ENCODE results near the gene SIDT1.

SIDT1 gene

DNA sequence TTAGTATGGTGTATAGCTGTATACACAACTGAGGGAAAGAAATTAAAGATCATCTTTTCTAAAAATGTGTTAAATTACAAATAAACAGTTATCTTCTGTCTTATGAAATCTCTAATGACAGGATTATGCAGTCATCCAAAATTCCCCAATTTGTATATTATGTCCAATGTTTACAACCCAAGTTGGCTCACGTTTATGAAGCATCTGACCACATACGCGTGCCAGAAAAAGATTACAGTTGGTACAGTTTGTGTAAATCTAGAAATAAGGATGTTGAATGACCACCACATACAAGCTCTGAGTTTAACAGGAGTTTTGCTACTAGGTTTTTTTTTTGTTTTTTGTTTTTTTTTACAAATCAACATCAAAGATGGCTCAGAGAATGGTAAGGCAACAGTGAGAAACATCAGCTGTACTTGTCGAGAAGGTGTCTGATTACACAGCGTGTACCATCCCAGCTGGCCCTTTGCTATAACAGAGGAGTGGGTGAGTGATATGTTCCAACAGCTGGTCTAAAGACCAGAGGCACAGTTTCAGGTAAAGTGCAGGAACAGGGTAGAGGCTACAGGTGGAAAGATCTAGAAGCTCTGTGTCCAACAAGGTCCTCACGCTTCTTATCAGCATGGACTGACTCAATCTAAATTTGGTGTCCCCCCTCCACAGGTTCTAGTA lies 117.0 kb downstream of the SIDT1 start:
- TF ChIP-seq ZBTB7A (IDR thresholded peaks at IDR 0.05; ENCODE audit: low read depth), result no peak
- TF ChIP-seq RAD21 (IDR thresholded peaks at IDR 0.05; ENCODE audit: low read depth), result no peak
- TF ChIP-seq, protein P1, sequence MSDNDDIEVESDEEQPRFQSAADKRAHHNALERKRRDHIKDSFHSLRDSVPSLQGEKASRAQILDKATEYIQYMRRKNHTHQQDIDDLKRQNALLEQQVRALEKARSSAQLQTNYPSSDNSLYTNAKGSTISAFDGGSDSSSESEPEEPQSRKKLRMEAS (IDR thresholded peaks at IDR 0.05), result no peak
- TF ChIP-seq TEAD4 (IDR thresholded peaks at IDR 0.05), result no peak
- no peak for TF ChIP-seq EGR1 (IDR thresholded peaks at IDR 0.05)
- TF ChIP-seq NFIC (IDR thresholded peaks at IDR 0.05), result no peak
- TF ChIP-seq, protein P2, sequence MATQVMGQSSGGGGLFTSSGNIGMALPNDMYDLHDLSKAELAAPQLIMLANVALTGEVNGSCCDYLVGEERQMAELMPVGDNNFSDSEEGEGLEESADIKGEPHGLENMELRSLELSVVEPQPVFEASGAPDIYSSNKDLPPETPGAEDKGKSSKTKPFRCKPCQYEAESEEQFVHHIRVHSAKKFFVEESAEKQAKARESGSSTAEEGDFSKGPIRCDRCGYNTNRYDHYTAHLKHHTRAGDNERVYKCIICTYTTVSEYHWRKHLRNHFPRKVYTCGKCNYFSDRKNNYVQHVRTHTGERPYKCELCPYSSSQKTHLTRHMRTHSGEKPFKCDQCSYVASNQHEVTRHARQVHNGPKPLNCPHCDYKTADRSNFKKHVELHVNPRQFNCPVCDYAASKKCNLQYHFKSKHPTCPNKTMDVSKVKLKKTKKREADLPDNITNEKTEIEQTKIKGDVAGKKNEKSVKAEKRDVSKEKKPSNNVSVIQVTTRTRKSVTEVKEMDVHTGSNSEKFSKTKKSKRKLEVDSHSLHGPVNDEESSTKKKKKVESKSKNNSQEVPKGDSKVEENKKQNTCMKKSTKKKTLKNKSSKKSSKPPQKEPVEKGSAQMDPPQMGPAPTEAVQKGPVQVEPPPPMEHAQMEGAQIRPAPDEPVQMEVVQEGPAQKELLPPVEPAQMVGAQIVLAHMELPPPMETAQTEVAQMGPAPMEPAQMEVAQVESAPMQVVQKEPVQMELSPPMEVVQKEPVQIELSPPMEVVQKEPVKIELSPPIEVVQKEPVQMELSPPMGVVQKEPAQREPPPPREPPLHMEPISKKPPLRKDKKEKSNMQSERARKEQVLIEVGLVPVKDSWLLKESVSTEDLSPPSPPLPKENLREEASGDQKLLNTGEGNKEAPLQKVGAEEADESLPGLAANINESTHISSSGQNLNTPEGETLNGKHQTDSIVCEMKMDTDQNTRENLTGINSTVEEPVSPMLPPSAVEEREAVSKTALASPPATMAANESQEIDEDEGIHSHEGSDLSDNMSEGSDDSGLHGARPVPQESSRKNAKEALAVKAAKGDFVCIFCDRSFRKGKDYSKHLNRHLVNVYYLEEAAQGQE (IDR thresholded peaks at IDR 0.05; ENCODE audit: low read depth), result no peak
- no peak for TF ChIP-seq YY1 (IDR thresholded peaks at IDR 0.05; ENCODE audit: low read depth)
- no peak for TF ChIP-seq CREB1 (IDR thresholded peaks at IDR 0.05; ENCODE audit: low read depth)
- TF ChIP-seq TCF12 (IDR thresholded peaks at IDR 0.05; ENCODE audit: low read depth), result no peak
- no peak for TF ChIP-seq FOXM1 (IDR thresholded peaks at IDR 0.05; ENCODE audit: borderline replicate concordance, low read depth)
- no peak for TF ChIP-seq TAF1 (IDR thresholded peaks at IDR 0.05; ENCODE audit: low read depth)
- TF ChIP-seq, protein P3, sequence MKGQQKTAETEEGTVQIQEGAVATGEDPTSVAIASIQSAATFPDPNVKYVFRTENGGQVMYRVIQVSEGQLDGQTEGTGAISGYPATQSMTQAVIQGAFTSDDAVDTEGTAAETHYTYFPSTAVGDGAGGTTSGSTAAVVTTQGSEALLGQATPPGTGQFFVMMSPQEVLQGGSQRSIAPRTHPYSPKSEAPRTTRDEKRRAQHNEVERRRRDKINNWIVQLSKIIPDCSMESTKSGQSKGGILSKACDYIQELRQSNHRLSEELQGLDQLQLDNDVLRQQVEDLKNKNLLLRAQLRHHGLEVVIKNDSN (IDR thresholded peaks at IDR 0.05), result no peak

DNA sequence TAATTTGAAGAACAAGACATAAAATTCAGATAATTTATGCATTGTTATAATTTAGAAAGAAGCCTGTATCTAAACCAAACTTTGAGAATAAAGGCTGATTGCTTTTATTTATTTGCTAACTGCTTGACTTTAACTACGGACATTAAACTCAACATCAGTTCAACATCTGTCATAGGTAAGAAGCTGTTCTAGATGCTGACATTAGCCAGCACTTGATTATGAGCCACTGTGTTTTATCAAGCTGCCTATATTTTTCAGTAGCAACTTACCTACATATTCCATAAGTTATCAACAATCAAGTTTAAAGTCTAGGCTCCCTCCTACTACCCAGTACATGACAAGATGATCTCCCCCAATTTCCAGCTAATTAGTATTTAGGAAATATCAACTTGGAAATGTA lies 122.0 kb downstream of the SIDT1 start:
- TF ChIP-seq FOXM1 (IDR thresholded peaks at IDR 0.05; ENCODE audit: borderline replicate concordance, low read depth) (no peak), TCF12 (IDR thresholded peaks at IDR 0.05; ENCODE audit: low read depth) (no peak), CREB1 (IDR thresholded peaks at IDR 0.05; ENCODE audit: low read depth) (no peak), EP300 (IDR thresholded peaks at IDR 0.05; ENCODE audit: borderline replicate concordance) (no peak), ZBTB7A (IDR thresholded peaks at IDR 0.05; ENCODE audit: low read depth) (no peak), NFIC (IDR thresholded peaks at IDR 0.05) (no peak)
- TF ChIP-seq, protein P3 (IDR thresholded peaks at IDR 0.05), result no peak
- TF ChIP-seq, protein P1 (IDR thresholded peaks at IDR 0.05), result no peak

DNA sequence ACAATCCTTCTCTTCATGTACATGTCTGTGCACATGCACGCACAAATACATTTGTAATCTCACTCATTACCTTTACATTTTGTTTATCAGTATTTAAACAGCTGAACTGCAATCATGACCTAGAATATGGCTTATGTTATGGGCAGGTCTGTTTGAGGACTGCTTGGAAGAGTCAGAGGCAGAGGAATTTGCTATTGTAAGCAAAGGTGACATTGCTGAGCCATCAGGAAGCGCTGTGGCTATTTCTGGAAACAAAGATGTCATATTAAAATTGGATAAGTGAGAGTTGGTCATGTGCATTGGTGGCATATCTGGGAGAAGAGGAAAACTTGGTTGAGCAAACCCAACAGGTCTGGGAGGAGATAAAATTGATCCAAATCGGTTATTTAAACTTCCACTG lies 122.5 kb downstream of the SIDT1 start:
- TF ChIP-seq, protein P1 (IDR thresholded peaks at IDR 0.05), result no peak
- no peak for TF ChIP-seq RAD21 (IDR thresholded peaks at IDR 0.05; ENCODE audit: low read depth)
- TF ChIP-seq NFIC (IDR thresholded peaks at IDR 0.05), result no peak
- TF ChIP-seq TCF12 (IDR thresholded peaks at IDR 0.05; ENCODE audit: low read depth), result no peak
- no peak for TF ChIP-seq TEAD4 (IDR thresholded peaks at IDR 0.05)
- TF ChIP-seq, protein P3 (IDR thresholded peaks at IDR 0.05), result no peak
- TF ChIP-seq, protein P2 (IDR thresholded peaks at IDR 0.05; ENCODE audit: low read depth), result no peak
- TF ChIP-seq TAF1 (IDR thresholded peaks at IDR 0.05; ENCODE audit: low read depth), result no peak
- TF ChIP-seq YY1 (IDR thresholded peaks at IDR 0.05; ENCODE audit: low read depth), result no peak
- TF ChIP-seq FOXM1 (IDR thresholded peaks at IDR 0.05; ENCODE audit: borderline replicate concordance, low read depth), result no peak
- no peak for TF ChIP-seq CREB1 (IDR thresholded peaks at IDR 0.05; ENCODE audit: low read depth)
- no peak for TF ChIP-seq CEBPB (IDR thresholded peaks at IDR 0.05)
- no peak for TF ChIP-seq ZBTB7A (IDR thresholded peaks at IDR 0.05; ENCODE audit: low read depth)
- no peak for TF ChIP-seq EGR1 (IDR thresholded peaks at IDR 0.05)
- no peak for TF ChIP-seq EP300 (IDR thresholded peaks at IDR 0.05; ENCODE audit: borderline replicate concordance)

DNA sequence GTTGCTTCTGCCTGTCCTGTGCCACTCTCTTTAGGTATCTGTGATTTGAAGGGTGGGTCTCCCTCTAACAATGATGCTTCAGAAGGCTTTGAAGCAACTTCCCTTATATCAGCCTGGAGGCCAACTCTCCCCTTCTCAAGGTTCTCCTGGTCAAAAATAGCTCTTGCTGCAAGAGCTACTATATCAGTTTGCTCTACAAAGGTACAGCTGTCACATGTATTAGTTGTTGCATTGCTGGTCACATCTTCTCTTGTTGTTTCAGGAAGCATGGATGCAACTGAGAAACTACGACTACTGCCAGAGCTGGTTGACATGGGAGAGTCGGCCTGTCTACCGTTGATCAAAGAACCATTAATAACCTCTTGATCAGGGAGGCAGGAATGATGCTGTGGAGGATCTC lies 125.8 kb downstream of the SIDT1 start:
- TF ChIP-seq CEBPB (IDR thresholded peaks at IDR 0.05) (no peak), TCF12 (IDR thresholded peaks at IDR 0.05; ENCODE audit: low read depth) (no peak), RAD21 (IDR thresholded peaks at IDR 0.05; ENCODE audit: low read depth) (no peak), TAF1 (IDR thresholded peaks at IDR 0.05; ENCODE audit: low read depth) (no peak)
- TF ChIP-seq, protein P1 (IDR thresholded peaks at IDR 0.05), result no peak

DNA sequence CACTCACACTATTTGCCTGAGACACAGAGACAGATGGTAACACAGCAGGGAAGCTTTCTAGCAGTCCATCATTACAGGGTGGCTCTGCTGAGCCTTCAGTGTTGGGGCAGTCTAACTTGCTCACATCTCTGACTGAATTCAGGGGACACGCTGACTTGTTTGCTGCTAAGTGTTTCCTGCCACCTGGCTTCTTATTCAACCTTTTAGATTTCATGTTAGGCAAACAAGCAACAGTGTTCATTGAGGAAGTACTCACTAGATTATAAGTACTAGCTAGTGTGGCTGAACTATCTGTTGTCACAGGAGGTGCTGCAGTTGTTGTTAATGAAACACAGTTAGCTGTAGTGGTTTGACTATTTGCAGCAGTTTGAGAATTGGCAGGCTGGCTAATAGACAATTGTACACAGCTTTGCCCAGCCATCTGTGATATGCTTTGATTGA lies 126.8 kb downstream of the SIDT1 start:
- TF ChIP-seq NFIC (IDR thresholded peaks at IDR 0.05), result no peak
- no peak for TF ChIP-seq FOXM1 (IDR thresholded peaks at IDR 0.05; ENCODE audit: borderline replicate concordance, low read depth)
- TF ChIP-seq RAD21 (IDR thresholded peaks at IDR 0.05; ENCODE audit: low read depth), result no peak
